CD14-positive monocyte (primary cell): ENCODE results near the gene CUL7. TPM values are rescaled to one million over a fixed set of nuclear protein-coding genes. Genes with fewer than 3 reads are reported as not detected.

Source experiments
- DNase-seq, 3 donors: peaks; one replicate each; pipeline ENCODE4 v3.0.0-alpha.2; 2011 to 2022
- H2AFZ ChIP-seq: 2 replicates; pipeline ENCODE4 v1.6.0; 2012; ENCODE audit warnings: mild to moderate bottlenecking, low read depth, low read length, inconsistent platforms; ENCODE audit not compliant: insufficient read depth, poor library complexity, severe bottlenecking
- H3K27ac ChIP-seq, 2 donors: 1 replicate in 1 of 2; 2 replicates in 1 of 2; pipeline ENCODE4 v1.5.1; 2012 to 2013; ENCODE audit warnings: low read length in 2 of 2, control low read depth in 1 of 2, inconsistent platforms in 1 of 2, low read depth in 1 of 2, mild to moderate bottlenecking in 1 of 2
- H3K27me3 ChIP-seq, 2 donors: one replicate each; pipeline versions ENCODE4 v1.6.0 to v1.6.1; 2011 to 2013; ENCODE audit warnings: low read length in 2 of 2; ENCODE audit not compliant: control insufficient read depth in 2 of 2, insufficient read depth in 2 of 2
- H3K36me3 ChIP-seq, 2 donors: replicated peaks in 1 of 2; 1 replicate in 1 of 2; 2 replicates in 1 of 2; pipeline versions ENCODE4 v1.5.1 to v1.6.1; 2012 to 2013; ENCODE audit warnings: low read length in 2 of 2, control low read depth in 1 of 2, inconsistent platforms in 1 of 2, mild to moderate bottlenecking in 1 of 2; ENCODE audit not compliant: insufficient read depth in 2 of 2, control insufficient read depth in 1 of 2
- H3K4me1 ChIP-seq, 2 donors: 1 replicate in 1 of 2; 2 replicates in 1 of 2; pipeline versions ENCODE4 v1.5.1 to v1.6.1; 2012 to 2013; ENCODE audit warnings: low read length in 2 of 2, control low read depth in 1 of 2, inconsistent platforms in 1 of 2, mild to moderate bottlenecking in 1 of 2, moderate library complexity in 1 of 2; ENCODE audit not compliant: insufficient read depth in 2 of 2, control insufficient read depth in 1 of 2
- H3K4me2 ChIP-seq: replicated peaks from 2 replicates; pipeline ENCODE3; 2012; ENCODE audit warnings: low read length, moderate library complexity, mild to moderate bottlenecking; ENCODE audit not compliant: poor library complexity, severe bottlenecking; ENCODE audit errors: extremely low read depth
- H3K4me3 ChIP-seq, 3 experiments: fragments of 200-600 bp in 1 of 3; sonication (generic) in 1 of 3; replicated peaks in 1 of 3; 1 replicate in 2 of 3; 2 replicates in 1 of 3; pipeline ENCODE4 v1.5.1; 2011 to 2013; ENCODE audit warnings: low read length in 3 of 3, mild to moderate bottlenecking in 3 of 3, control low read depth in 2 of 3, low read depth in 2 of 3, inconsistent platforms in 1 of 3, moderate library complexity in 1 of 3
- H3K79me2 ChIP-seq: 2 replicates; pipeline ENCODE4 v1.6.0; 2012; ENCODE audit warnings: mild to moderate bottlenecking, control low read depth, inconsistent platforms, low read length, moderate library complexity; ENCODE audit not compliant: insufficient read depth
- H3K9ac ChIP-seq: 2 replicates; pipeline ENCODE4 v1.6.0; 2017; ENCODE audit warnings: low read length, mild to moderate bottlenecking; ENCODE audit not compliant: insufficient read depth, poor library complexity, severe bottlenecking
- H3K9me3 ChIP-seq, 2 donors: replicated peaks in 1 of 2; 1 replicate in 1 of 2; 2 replicates in 1 of 2; pipeline versions ENCODE4 v1.5.1 to v1.6.1; 2012 to 2013; ENCODE audit warnings: low read length in 2 of 2, control low read depth in 1 of 2; ENCODE audit not compliant: control insufficient read depth in 1 of 2, insufficient read depth in 1 of 2
- H4K20me1 ChIP-seq: 2 replicates; pipeline ENCODE4 v1.6.0; 2012; ENCODE audit warnings: mild to moderate bottlenecking, low read length, control low read depth, moderate library complexity; ENCODE audit not compliant: insufficient read depth
- H3K27ac Mint-ChIP-seq, 7 donors: one replicate each; pipeline ENCODE4 v1.8.0; 2020; ENCODE audit warnings: mild to moderate bottlenecking in 7 of 7, mixed read lengths in 7 of 7, moderate library complexity in 6 of 7, inconsistent platforms in 2 of 7
- H3K27me3 Mint-ChIP-seq, 3 donors: one replicate each; pipeline ENCODE4 v1.8.0; 2021 to 2022; ENCODE audit warnings: low read depth in 3 of 3, mild to moderate bottlenecking in 3 of 3, mixed read lengths in 3 of 3, moderate library complexity in 3 of 3, inconsistent platforms in 1 of 3
- H3K36me3 Mint-ChIP-seq, 2 donors: one replicate each; pipeline ENCODE4 v1.8.0; 2020; ENCODE audit warnings: mixed read lengths in 2 of 2, inconsistent platforms in 1 of 2, mild to moderate bottlenecking in 1 of 2
- H3K4me1 Mint-ChIP-seq: one replicate; pipeline ENCODE4 v1.8.0; 2020; ENCODE audit warnings: mild to moderate bottlenecking, mixed read lengths
- H3K4me3 Mint-ChIP-seq, 2 donors: one replicate each; pipeline ENCODE4 v1.8.0; 2020; ENCODE audit warnings: mild to moderate bottlenecking in 2 of 2, mixed read lengths in 2 of 2, moderate library complexity in 1 of 2
- H3K9me3 Mint-ChIP-seq, 7 donors: one replicate each; pipeline ENCODE4 v1.8.0; 2020 to 2022; ENCODE audit warnings: mixed read lengths in 7 of 7, mild to moderate bottlenecking in 6 of 7, moderate library complexity in 6 of 7, inconsistent platforms in 2 of 7
- WGBS: methylation state at CpG from one replicate; pipeline ENCODE4 v1.1.5; 2013; ENCODE audit warnings: missing lambda C conversion rate; ENCODE audit not compliant: insufficient coverage; 5-methylcytosine and 5-hydroxymethylcytosine counted together
- intact Hi-C, 2 donors: fragments of 100-400 bp; cut with micrococcal nuclease; formaldehyde crosslinking; loops; one replicate each; pipeline versions ENCODE4 v1.15.0 to v1.15.1; 2023
- polyA plus RNA-seq, 3 donors: library from polyadenylated mRNA; depleted of rRNA in 1 of 3; unstranded in 2 of 3; stranded (reverse) in 1 of 3; fragments of 300-500 nt in 2 of 3; fragments of >200 nt in 1 of 3; fragmentation: Illumina TruSeq in 2 of 3; gene quantifications; 1 replicate in 2 of 3; 2 replicates in 1 of 3; pipeline ENCODE4 v1.2.3, GENCODE V29; 2012 to 2021
- TF ChIP-seq, protein P1 (sequence below): fragments of 200-600 bp; IDR thresholded peaks from one replicate; pipeline ENCODE4 v1.8.0; 2022; ENCODE audit warnings: antibody characterized with exemption, mild to moderate bottlenecking

The CUL7 gene
- polyA plus RNA-seq, 3 donors: 1.2 to 11.6 (median 2.4) TPM

DNA sequence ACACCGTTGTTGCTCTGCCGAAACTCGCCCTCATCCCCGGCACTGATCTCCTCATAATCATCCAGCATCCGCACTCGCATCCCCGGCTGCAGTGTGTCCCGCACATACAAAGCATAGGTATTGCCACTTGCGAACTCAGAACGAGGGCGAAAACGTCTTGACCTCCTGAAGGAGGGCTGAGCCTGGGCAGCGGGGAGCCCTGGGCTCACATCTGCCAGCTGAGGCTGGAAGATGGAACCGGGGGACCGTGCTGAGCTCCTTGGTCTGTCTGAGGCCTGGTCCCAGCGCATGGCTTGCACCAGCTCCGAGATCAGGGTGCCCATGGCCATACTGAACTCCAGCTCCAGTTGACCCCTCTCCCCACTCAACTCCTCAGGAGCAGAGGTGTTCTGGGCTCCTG, 2.7 kb downstream of the CUL7 start:
- Histone ChIP-seq H3K27ac (no peak overlapping the region), H3K36me3 (peaks cover 30 to 53% of the 10 kb centered on the region in 2 donors), H3K4me1 (peaks cover 11 to 20% of the 10 kb centered on the region in 2 donors), H4K20me1 (no peaks in the 10 kb centered on the region), H3K9ac (no peak overlapping the region), H3K27me3 (no peaks in the 10 kb centered on the region), H3K4me3 (no peak overlapping the region), H3K79me2 (peaks cover 2% of the 10 kb centered on the region), H3K4me2 (no peak overlapping the region), H2AFZ (no peak overlapping the region), H3K9me3 (no peaks in the 10 kb centered on the region)
- no peaks in the 10 kb centered on the region for H3K9me3 Mint-ChIP-seq
- TF ChIP-seq, protein P1, sequence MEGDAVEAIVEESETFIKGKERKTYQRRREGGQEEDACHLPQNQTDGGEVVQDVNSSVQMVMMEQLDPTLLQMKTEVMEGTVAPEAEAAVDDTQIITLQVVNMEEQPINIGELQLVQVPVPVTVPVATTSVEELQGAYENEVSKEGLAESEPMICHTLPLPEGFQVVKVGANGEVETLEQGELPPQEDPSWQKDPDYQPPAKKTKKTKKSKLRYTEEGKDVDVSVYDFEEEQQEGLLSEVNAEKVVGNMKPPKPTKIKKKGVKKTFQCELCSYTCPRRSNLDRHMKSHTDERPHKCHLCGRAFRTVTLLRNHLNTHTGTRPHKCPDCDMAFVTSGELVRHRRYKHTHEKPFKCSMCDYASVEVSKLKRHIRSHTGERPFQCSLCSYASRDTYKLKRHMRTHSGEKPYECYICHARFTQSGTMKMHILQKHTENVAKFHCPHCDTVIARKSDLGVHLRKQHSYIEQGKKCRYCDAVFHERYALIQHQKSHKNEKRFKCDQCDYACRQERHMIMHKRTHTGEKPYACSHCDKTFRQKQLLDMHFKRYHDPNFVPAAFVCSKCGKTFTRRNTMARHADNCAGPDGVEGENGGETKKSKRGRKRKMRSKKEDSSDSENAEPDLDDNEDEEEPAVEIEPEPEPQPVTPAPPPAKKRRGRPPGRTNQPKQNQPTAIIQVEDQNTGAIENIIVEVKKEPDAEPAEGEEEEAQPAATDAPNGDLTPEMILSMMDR: no peak
- H3K36me3 Mint-ChIP-seq: peaks cover 44 to 59% of the 10 kb centered on the region in 2 donors
- intact Hi-C loops: loop anchor here in 1 of 2 donors (10.0 kb wide), 1 partner anchor 124 kb away; the partner anchor contains the start of gene SRF
- DNase-seq: no peak
- peaks cover 0 to 5% (median 2%) of the 10 kb centered on the region in 3 donors for H3K27me3 Mint-ChIP-seq
- WGBS: 97% methylated on average over 15 of the region's 17 CpGs
- H3K27ac Mint-ChIP-seq: peak overlapping the region in 1 of 7 donors; percentile 15
- H3K4me1 Mint-ChIP-seq: peaks cover 27% of the 10 kb centered on the region
- H3K4me3 Mint-ChIP-seq: no peak overlapping the region

DNA sequence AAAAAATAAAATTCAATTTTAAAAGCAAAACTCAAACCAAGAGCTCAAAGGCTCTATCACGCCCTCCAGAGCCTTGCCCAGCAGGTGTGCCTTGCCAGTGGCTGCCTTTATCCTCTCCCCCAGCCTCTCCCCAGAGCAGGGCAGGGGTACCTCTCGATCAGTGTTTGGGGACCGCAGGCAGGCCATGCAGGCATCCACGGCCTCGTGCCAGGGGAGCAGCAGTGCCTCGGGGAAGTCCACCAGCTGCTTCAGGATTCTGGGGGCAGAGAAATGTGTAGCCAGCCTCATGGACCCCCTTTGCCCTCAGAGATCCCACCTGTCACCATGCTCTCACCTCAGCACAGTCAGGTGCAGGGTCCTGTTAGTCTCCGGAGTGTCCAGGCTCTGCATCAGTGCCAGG, 5.7 kb downstream of the CUL7 start:
- no peak overlapping the region for H3K4me3 Mint-ChIP-seq
- Histone ChIP-seq H2AFZ (no peak overlapping the region), H3K4me2 (no peak overlapping the region), H3K4me1 (peaks cover 5 to 6% of the 10 kb centered on the region in 2 donors), H3K79me2 (peaks cover 2% of the 10 kb centered on the region), H3K36me3 (peaks cover 42 to 69% of the 10 kb centered on the region in 2 donors), H3K9ac (no peak overlapping the region), H3K9me3 (no peaks in the 10 kb centered on the region), H3K27me3 (no peaks in the 10 kb centered on the region), H3K27ac (no peak overlapping the region), H4K20me1 (no peaks in the 10 kb centered on the region), H3K4me3 (no peak overlapping the region)
- no peak for DNase-seq
- 93% methylated on average over 7 of the region's 7 CpGs for WGBS
- H3K27ac Mint-ChIP-seq: peak overlapping the region in 1 of 7 donors; percentile 23
- H3K27me3 Mint-ChIP-seq: peaks cover 0 to 3% (median 1%) of the 10 kb centered on the region in 3 donors
- TF ChIP-seq, protein P1: no peak
- H3K36me3 Mint-ChIP-seq: peaks cover 56 to 79% of the 10 kb centered on the region in 2 donors
- H3K9me3 Mint-ChIP-seq: peaks cover 0 to 2% (median 0%) of the 10 kb centered on the region in 7 donors
- peaks cover 17% of the 10 kb centered on the region for H3K4me1 Mint-ChIP-seq
- intact Hi-C loops: no loop called here
